ENCODE results near the gene DHX35.

Gene DHX35

DNA sequence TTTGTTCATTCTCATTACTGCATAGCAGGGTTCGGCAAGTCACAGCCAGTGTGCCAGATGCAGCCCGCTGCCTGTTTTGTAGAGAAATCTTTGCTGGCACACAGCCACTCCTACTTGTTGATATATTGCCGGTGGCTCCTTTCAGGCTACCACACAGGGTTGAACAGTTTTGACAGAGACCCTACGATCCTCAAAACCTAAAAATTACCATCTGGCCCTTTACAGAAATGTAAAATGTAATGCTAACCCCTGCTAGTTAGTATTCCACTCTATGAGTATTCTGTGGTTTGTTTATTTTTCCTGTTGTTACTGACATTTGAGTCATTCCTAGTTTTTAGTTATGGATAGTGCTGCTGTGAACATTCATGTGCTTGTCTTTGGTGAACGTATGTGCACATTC lies 11.5 kb downstream of the DHX35 start:
- no peak overlapping the region for H3K27ac ChIP-seq (ENCODE audit: low read depth, low read length)
- no peaks in the 10 kb centered on the region for H3K9me3 ChIP-seq (ENCODE audit: control insufficient read depth, insufficient read depth, low read length)
- H3K4me2 ChIP-seq (ENCODE audit: low read length): no peak overlapping the region
- H3F3A ChIP-seq (ENCODE audit: control insufficient read depth, insufficient read depth): no peaks in the 10 kb centered on the region
- peaks cover 54% of the 10 kb centered on the region for H3K36me3 ChIP-seq (ENCODE audit: control insufficient read depth, low read length)
- no peaks in the 10 kb centered on the region for H3K9me2 ChIP-seq (replicated peaks; ENCODE audit: control insufficient read depth, low read length)
- no peaks in the 10 kb centered on the region for H3K27me3 ChIP-seq (ENCODE audit: control insufficient read depth, low read length)
- no peaks in the 10 kb centered on the region for H3K4me1 ChIP-seq (ENCODE audit: control insufficient read depth, low read length)
- TF ChIP-seq, protein P1, sequence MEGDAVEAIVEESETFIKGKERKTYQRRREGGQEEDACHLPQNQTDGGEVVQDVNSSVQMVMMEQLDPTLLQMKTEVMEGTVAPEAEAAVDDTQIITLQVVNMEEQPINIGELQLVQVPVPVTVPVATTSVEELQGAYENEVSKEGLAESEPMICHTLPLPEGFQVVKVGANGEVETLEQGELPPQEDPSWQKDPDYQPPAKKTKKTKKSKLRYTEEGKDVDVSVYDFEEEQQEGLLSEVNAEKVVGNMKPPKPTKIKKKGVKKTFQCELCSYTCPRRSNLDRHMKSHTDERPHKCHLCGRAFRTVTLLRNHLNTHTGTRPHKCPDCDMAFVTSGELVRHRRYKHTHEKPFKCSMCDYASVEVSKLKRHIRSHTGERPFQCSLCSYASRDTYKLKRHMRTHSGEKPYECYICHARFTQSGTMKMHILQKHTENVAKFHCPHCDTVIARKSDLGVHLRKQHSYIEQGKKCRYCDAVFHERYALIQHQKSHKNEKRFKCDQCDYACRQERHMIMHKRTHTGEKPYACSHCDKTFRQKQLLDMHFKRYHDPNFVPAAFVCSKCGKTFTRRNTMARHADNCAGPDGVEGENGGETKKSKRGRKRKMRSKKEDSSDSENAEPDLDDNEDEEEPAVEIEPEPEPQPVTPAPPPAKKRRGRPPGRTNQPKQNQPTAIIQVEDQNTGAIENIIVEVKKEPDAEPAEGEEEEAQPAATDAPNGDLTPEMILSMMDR (IDR thresholded peaks at IDR 0.05; ENCODE audit: low read depth, low read length, poor library complexity, severe bottlenecking): no peak
- no peak for TF ChIP-seq EZH2phosphoT487 (IDR thresholded peaks at IDR 0.05; ENCODE audit: borderline replicate concordance, low read length)
- H4K20me1 ChIP-seq (ENCODE audit: control insufficient read depth, insufficient read depth, low read depth, low read length): no peaks in the 10 kb centered on the region
- peaks cover 2% of the 10 kb centered on the region; the same call in 1 of the 2 replicates for H3K79me2 ChIP-seq (ENCODE audit: control insufficient read depth, low read length)
- H3K4me3 ChIP-seq (ENCODE audit: low read length): no peak overlapping the region

DNA sequence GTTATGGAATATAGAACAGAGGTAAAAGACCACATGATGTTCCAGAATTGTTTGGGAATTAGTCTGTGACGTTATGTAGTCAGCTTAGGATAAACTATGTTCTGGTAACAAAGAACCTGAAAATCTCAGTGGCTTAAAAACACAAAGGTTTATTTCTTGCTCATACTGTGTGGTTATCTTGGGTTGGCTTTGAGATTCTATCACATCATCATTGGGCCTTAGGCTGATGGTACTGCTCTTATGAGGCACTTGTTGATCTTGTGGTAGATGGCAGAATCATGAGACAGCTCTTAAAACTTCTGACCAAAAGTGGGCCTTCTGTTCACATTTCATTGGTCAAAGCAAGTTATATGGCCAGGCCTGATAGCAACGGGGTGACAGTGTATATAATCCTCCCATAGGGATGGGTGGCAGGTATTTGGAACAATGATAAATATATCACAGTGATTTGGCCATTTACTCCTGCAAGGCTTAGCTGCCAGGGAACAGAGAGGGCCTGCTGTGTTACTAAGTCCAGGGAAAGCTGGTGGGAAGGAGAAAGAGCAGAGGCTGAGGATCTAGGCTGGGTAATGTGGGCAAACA lies 13.5 kb downstream of the DHX35 start:
- no peaks in the 10 kb centered on the region for H3F3A ChIP-seq (ENCODE audit: control insufficient read depth, insufficient read depth)
- no peaks in the 10 kb centered on the region for H4K20me1 ChIP-seq (ENCODE audit: control insufficient read depth, insufficient read depth, low read depth, low read length)
- H3K9me2 ChIP-seq (replicated peaks; ENCODE audit: control insufficient read depth, low read length): no peaks in the 10 kb centered on the region
- H3K9me3 ChIP-seq (ENCODE audit: control insufficient read depth, insufficient read depth, low read length): no peaks in the 10 kb centered on the region
- peaks cover 41% of the 10 kb centered on the region for H3K36me3 ChIP-seq (ENCODE audit: control insufficient read depth, low read length)
- no peaks in the 10 kb centered on the region for H3K4me1 ChIP-seq (ENCODE audit: control insufficient read depth, low read length)
- H3K4me2 ChIP-seq (ENCODE audit: low read length): no peak overlapping the region
- TF ChIP-seq, protein P1 (IDR thresholded peaks at IDR 0.05; ENCODE audit: low read depth, low read length, poor library complexity, severe bottlenecking): no peak
- TF ChIP-seq EZH2phosphoT487 (IDR thresholded peaks at IDR 0.05; ENCODE audit: borderline replicate concordance, low read length): no peak
- H3K27me3 ChIP-seq (ENCODE audit: control insufficient read depth, low read length): no peaks in the 10 kb centered on the region
- peaks cover 11% of the 10 kb centered on the region for H3K79me2 ChIP-seq (ENCODE audit: control insufficient read depth, low read length)
- H3K4me3 ChIP-seq (ENCODE audit: low read length): no peak overlapping the region
- no peak overlapping the region for H3K27ac ChIP-seq (ENCODE audit: low read depth, low read length)

DNA sequence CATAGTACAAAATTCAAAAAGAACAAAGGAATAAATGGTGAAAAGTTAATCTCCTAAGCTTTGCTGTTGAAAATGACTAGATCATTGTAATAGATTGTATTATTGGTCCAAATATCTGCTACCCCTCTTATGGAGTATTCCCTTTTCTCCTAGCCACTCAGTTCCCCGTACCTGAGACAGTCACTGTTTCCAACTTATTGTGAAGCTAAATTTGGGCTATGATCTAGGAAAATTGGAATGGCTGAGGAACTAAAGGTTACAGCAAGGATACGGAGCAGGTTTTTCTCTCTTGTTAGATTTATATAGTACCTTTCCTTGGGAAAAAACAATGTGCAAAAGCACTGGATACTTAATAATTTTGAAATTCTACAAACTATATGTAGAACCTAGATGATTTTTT lies 17.3 kb downstream of the DHX35 start:
- no peak for TF ChIP-seq EZH2phosphoT487 (IDR thresholded peaks at IDR 0.05; ENCODE audit: borderline replicate concordance, low read length)
- TF ChIP-seq, protein P1 (IDR thresholded peaks at IDR 0.05; ENCODE audit: low read depth, low read length, poor library complexity, severe bottlenecking): no peak
- H3K79me2 ChIP-seq (ENCODE audit: control insufficient read depth, low read length): peaks cover 14% of the 10 kb centered on the region
- H3K27ac ChIP-seq (ENCODE audit: low read depth, low read length): no peak overlapping the region
- H3K9me2 ChIP-seq (replicated peaks; ENCODE audit: control insufficient read depth, low read length): no peaks in the 10 kb centered on the region
- H3K4me1 ChIP-seq (ENCODE audit: control insufficient read depth, low read length): no peaks in the 10 kb centered on the region
- no peaks in the 10 kb centered on the region for H3K27me3 ChIP-seq (ENCODE audit: control insufficient read depth, low read length)
- no peak overlapping the region for H3K4me3 ChIP-seq (ENCODE audit: low read length)
- H3K36me3 ChIP-seq (ENCODE audit: control insufficient read depth, low read length): peaks cover 30% of the 10 kb centered on the region
- no peaks in the 10 kb centered on the region for H3K9me3 ChIP-seq (ENCODE audit: control insufficient read depth, insufficient read depth, low read length)
- H4K20me1 ChIP-seq (ENCODE audit: control insufficient read depth, insufficient read depth, low read depth, low read length): no peaks in the 10 kb centered on the region
- H3F3A ChIP-seq (ENCODE audit: control insufficient read depth, insufficient read depth): no peaks in the 10 kb centered on the region
- no peak overlapping the region for H3K4me2 ChIP-seq (ENCODE audit: low read length)

Measured in DOHH2 (cell line).